Measurements from ENCODE around the gene NRIP2.

Gene NRIP2

DNA sequence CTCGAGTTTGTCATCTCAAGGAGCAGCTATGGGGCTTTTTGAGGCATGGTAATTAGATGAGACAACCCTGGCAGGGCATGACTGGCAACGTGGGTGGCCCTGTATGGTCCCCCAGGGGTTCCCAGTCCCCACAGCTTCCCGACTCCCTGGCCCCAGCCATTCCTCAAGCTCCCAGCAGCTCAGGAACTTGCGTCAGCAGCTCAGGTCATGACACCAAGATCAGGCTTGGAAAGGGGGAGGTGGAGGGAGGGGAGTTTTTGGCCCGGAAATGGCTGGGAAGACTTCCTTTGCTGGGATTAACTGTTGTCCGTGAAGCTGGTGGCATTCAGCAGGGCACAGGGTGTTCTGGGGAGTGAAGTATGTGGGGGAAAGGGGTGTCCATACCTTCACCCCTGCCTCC lies 10.4 kb upstream of the NRIP2 start:
- no peak for DNase-seq (ENCODE audit: low read depth in 2 of 2)

- no peak for DNase-seq (ENCODE audit: low read depth in 2 of 2)
Observed at GRCh38 chr12:2844786-2845185, 10.0 kb upstream of the NRIP2 start.

- DNase-seq (ENCODE audit: low read depth in 2 of 2): no peak
Observed at GRCh38 chr12:2842948-2843347, 8.1 kb upstream of the NRIP2 start.

DNA sequence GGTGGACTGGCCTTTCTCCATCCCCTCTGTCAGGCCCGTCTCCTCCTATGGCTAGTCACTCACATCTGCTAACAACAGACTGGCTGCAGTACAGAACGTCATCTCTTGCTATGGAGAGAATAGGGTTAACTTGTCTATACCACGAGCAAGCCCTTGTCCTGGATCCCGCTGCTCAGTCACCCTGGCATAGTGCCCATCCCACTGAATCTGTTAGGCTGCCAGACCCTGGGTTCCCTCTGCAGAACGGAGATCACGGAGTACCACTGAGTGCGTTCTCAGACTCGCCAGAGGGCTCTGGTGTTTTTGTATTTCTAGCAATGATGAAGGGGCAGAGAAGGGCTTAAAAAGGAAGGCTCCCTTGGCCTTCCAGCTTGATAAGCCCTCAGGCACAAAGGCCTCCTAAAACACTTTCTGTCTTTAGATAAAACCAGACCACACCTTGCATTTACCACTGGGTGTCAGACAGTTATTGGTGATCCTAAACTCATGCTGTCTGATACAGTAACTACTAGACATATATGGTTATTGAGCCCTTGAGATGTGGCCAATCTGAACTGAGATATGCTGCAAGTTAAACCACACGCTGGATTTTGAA lies 6.3 kb upstream of the NRIP2 start:
- DNase-seq (ENCODE audit: low read depth in 2 of 2): no peak

- DNase-seq (ENCODE audit: low read depth in 2 of 2): no peak
Observed at GRCh38 chr12:2836574-2836973, 1.7 kb upstream of the NRIP2 start.

DNA sequence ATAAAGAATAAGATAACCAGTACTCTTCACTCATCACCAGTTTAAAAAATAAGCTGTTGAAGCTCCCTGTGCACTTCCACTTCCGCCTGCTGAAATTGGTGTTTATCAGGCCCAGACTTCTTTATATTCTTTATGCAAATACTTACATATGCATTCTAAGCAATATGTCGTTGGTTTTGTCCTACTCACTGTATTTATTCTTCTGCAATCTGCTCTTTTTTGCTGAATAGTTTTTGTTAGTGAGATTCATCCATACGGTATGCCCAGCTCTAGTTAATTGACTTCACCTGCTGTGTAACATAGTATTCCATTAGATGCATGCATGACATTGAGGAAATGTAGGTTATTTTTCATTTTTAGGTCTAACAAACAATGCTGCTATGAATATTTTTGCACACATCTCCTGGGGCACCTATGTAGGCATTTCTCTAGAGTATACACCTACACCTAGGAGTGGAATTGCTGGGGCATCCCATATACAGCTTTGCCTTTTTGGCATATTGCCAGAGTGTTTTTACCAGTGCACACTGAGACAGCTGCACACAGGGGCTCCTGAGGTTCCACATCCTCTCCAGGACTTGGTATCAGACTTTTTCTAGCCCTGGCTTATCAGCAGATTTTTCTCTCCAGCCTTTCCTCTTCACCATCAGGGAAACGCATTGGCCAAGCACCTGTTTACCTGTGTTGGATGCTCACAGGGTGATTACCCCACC lies 1.0 kb upstream of the NRIP2 start:
- no peak for DNase-seq (ENCODE audit: low read depth in 2 of 2)

GRCh38 chr12:2833810-2834209 lies 1.0 kb downstream of the NRIP2 start:
- DNase-seq (ENCODE audit: low read depth in 2 of 2): no peak

DNA sequence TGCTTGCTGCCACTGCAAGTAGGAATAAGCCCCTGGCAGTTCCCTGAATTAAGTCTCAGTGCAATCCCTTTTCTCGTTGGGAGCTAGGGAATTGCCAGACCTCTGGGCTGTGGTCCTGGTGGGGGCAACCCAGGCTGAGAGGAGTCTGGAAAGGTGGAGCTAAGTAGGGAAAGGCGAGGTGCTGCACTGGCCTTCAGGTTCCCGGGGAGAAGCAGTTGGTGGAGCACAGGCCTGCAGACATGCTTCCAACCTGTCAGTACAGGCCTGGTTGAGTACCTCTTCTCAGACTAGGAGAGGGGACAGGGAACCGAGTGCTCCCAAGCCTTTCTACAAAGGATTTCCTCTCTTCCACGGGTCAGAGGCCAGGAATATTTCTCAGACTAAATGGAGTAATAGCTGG lies 1.5 kb downstream of the NRIP2 start:
- DNase-seq (ENCODE audit: low read depth in 2 of 2): no peak

GRCh38 chr12:2832550-2833127 lies 2.2 kb downstream of the NRIP2 start:
- no peak for DNase-seq (ENCODE audit: low read depth in 2 of 2)

DNA sequence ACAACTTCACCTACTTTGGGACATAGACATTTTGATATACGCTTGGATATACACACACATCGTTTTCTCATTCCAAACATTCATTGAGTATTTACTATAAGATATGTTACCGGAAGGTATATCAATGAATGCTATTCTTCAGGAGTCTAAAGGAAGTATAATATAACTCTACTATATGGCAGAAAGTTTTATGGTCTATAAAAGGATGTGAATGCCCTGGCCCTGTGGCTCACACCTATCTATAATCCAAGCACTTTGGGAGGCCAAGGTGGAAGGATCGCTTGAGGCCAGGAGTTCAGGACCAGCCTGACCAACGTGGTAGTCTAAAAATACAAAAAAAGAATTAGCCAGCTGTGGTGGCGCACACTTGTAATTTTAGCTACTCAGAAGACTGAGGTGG lies 5.6 kb downstream of the NRIP2 start:
- DNase-seq (ENCODE audit: low read depth in 2 of 2): no peak

DNA sequence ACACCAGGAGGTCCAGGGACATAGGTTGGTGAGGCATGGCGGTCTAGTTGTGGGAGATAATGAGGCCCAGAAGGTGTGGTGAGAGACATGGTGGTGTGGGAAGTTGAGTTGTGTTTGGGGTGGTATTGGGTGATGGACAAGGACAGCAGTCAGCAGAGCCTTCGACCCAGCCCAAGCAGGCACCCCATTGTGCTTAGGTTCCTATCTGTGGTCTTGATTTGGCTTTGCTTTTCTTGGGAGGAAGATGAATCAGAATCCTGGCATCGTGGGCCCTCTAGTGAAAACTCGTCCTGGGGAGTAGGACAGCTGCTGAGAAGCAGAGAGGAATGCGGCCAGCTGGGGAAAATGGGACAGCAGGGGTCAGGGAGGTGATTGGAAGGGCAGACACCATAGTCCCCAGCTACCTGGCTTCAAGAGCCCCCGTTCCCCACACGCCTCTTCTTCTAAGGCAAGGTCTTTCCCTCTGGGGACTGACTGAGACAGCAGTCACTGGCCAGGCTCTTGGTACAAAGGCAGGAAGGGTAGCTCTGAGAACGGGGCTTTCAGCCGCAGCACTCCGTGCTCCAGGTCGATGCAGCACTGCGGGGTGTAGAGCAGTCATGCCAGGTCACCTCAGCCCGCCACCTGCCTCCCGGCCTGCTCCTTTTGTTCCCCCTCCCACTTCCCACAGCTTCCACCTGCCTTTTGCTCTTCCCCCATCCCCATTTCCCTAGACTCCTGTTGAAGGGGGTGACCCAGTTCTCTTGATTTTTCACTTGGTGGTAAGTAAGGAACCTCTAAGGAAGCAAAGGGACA lies 7.9 kb downstream of the NRIP2 start:
- DNase-seq (ENCODE audit: low read depth in 2 of 2): no peak

GRCh38 chr12:2826036-2826435 lies 8.8 kb downstream of the NRIP2 start:
- DNase-seq (ENCODE audit: low read depth in 2 of 2): no peak

GRCh38 chr12:2825132-2825531 lies 9.7 kb downstream of the NRIP2 start:
- no peak for DNase-seq (ENCODE audit: low read depth in 2 of 2)

- no peak for DNase-seq (ENCODE audit: low read depth in 2 of 2)
Observed at GRCh38 chr12:2824541-2824940, 10.3 kb downstream of the NRIP2 start.

GRCh38 chr12:2823483-2823882 lies 11.4 kb downstream of the NRIP2 start:
- DNase-seq (ENCODE audit: low read depth in 2 of 2): no peak

- DNase-seq (ENCODE audit: low read depth in 2 of 2): no peak
Observed at GRCh38 chr12:2820432-2820831, 14.4 kb downstream of the NRIP2 start.

- DNase-seq (ENCODE audit: low read depth in 2 of 2): no peak
Observed at GRCh38 chr12:2819810-2820209, 15.0 kb downstream of the NRIP2 start.

DNA sequence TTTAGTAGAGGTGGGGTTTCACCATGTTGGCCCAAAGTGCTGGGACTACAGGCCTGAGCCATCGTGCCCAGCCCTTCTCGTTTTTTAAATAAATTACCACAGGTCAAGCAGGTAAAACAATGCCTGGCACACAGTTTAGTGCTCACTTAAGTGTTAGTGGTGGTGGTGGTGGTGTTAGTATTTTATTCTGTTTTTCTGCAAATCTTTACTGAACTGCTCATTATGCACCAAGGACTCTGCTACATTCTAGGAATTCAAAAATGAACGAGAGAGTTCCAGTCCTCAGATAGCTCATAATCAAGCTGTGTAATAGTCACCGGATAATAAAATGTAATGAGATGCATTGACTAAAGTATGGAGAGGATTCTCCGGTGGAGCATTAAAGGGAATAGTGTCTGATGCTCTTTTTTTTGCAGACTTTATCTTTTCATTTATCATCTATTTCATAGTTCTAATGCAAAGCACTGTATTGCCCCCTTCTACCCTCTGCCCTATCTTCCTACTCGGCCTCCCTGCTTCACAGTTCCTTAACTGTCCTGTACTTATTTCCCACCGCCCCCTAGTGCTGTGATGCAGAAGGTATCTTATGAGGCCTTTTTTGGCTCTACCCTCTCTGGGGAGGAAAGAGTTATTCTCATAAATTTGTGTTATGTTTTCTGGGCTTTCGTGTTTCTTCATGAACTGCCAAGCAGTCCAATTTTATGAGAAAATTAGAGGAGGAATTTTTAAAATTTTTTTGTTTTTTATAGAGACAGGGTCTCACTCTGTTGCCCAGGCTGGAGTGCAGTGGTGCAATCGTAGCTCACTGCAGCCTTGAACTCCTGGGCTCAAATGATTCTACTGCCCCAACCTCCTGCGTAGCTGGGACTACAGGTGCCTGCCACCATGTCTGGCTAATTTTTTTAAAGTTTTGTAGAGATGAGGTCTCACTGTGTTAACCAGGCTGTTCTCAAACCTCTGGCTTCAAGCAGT lies 21.3 kb downstream of the NRIP2 start:
- DNase-seq (ENCODE audit: low read depth in 2 of 2): no peak

- DNase-seq (ENCODE audit: low read depth in 2 of 2): peak; percentile 88 to 97
Observed at GRCh38 chr12:2812290-2813213, 22.3 kb downstream of the NRIP2 start, which contains the start of gene ITFG2. ITFG2 (plus strand) TSS chr12:2812668; CDS start chr12:2812761, 93 bp downstream.

- DNase-seq (ENCODE audit: low read depth in 2 of 2): no peak
Observed at GRCh38 chr12:2811801-2812200, 23.0 kb downstream of the NRIP2 start.

Data from stimulated activated CD8-positive, alpha-beta memory T cell treated with anti-CD3 and anti-CD28 coated beads, Interleukin-15, amount 100 ng/mL, for 4 hours (primary cell).